Renal cortical epithelial cell (primary cell): ENCODE data around the gene VEZF1. TPM values are rescaled to one million over a fixed set of nuclear protein-coding genes. Genes with fewer than 3 reads are reported as not detected.

Source experiments
- DNase-seq: peaks from one replicate; pipeline ENCODE4 v3.0.0-alpha.2; 2011; ENCODE audit warnings: low read depth
- total RNA-seq: library from RNA; depleted of rRNA; stranded (reverse); fragments of >200 nt; gene quantifications from 2 replicates; pipeline ENCODE4 v1.2.3, GENCODE V29; 2014

Gene VEZF1
- total RNA-seq, 1 donor from 2014 or later = 79.1 TPM

- no peak for DNase-seq
Measured at GRCh38 chr17:57929386-57929785, 58.7 kb downstream of the VEZF1 start.

GRCh38 chr17:57928928-57929327 lies 59.1 kb downstream of the VEZF1 start:
- DNase-seq = no peak

GRCh38 chr17:57927048-57927723 lies 60.9 kb downstream of the VEZF1 start:
- DNase-seq = peak; percentile 81

GRCh38 chr17:57926723-57927047 lies 61.4 kb downstream of the VEZF1 start:
- no peak for DNase-seq

- DNase-seq = no peak
Measured at GRCh38 chr17:57925361-57925990, 62.6 kb downstream of the VEZF1 start.

GRCh38 chr17:57924677-57925076 lies 63.4 kb downstream of the VEZF1 start:
- DNase-seq = peak; percentile 90

Other genes with a start within 250 kb of the VEZF1 start
- gene CCDC182, start 243.0 kb downstream of the VEZF1 start, total RNA-seq = not detected in 2 replicates
- gene MRPS23, start 138.2 kb downstream of the VEZF1 start, total RNA-seq = 20.2 and 58.9 TPM in 2 replicates
- gene CUEDC1, start 32.8 kb downstream of the VEZF1 start, total RNA-seq = 10.1 and 20.1 TPM in 2 replicates
- gene SRSF1, start 19.0 kb upstream of the VEZF1 start, total RNA-seq = 348 and 471 TPM in 2 replicates
- gene DYNLL2, start 95.2 kb upstream of the VEZF1 start, total RNA-seq = 10.4 and 20.7 TPM in 2 replicates
- not detected in 2 replicates for gene OR4D1, start 160.1 kb upstream of the VEZF1 start, total RNA-seq
- gene OR4D2, start 178.7 kb upstream of the VEZF1 start, total RNA-seq = not detected in 2 replicates
- gene EPX, start 204.5 kb upstream of the VEZF1 start, total RNA-seq = not detected in 2 replicates
- gene MKS1, start 231.0 kb upstream of the VEZF1 start, total RNA-seq = 15.7 and 20.1 TPM in 2 replicates